Esophagus squamous epithelium (tissue), 4 donors: ENCODE results near the gene DIAPH3.

Experiments used
- POLR2A ChIP-seq, 4 donors: fragments of 450-650 bp; IDR thresholded peaks; one replicate each; pipeline ENCODE4 v1.6.1; 2017; ENCODE audit warnings: antibody characterized with exemption in 4 of 4, mild to moderate bottlenecking in 4 of 4, moderate library complexity in 3 of 4
- TF ChIP-seq, protein P1 (sequence below), 6 experiments: fragments of 450-650 bp in 4 of 6; fragments of 200-600 bp in 2 of 6; sonication (generic) in 2 of 6; IDR thresholded peaks; one replicate each; pipeline ENCODE4 v1.5.1; 2016 to 2019; ENCODE audit warnings: antibody characterized with exemption in 6 of 6, mild to moderate bottlenecking in 4 of 6, moderate library complexity in 4 of 6

- TF ChIP-seq, protein P1, sequence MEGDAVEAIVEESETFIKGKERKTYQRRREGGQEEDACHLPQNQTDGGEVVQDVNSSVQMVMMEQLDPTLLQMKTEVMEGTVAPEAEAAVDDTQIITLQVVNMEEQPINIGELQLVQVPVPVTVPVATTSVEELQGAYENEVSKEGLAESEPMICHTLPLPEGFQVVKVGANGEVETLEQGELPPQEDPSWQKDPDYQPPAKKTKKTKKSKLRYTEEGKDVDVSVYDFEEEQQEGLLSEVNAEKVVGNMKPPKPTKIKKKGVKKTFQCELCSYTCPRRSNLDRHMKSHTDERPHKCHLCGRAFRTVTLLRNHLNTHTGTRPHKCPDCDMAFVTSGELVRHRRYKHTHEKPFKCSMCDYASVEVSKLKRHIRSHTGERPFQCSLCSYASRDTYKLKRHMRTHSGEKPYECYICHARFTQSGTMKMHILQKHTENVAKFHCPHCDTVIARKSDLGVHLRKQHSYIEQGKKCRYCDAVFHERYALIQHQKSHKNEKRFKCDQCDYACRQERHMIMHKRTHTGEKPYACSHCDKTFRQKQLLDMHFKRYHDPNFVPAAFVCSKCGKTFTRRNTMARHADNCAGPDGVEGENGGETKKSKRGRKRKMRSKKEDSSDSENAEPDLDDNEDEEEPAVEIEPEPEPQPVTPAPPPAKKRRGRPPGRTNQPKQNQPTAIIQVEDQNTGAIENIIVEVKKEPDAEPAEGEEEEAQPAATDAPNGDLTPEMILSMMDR (IDR thresholded peaks at IDR 0.05), result no peak
- no peak for TF ChIP-seq POLR2A (IDR thresholded peaks at IDR 0.05)
Observed at GRCh38 chr13:60175571-60175970, 11.8 kb upstream of the DIAPH3 start.
